Mucosa of stomach (tissue), 1 donor: ENCODE data around the gene CSRP2.

ENCODE experiments used
- H3K27me3 ChIP-seq: one replicate; pipeline ENCODE4 v1.7.0; 2013; ENCODE audit warnings: mild to moderate bottlenecking, low read length; ENCODE audit not compliant: control insufficient read depth, insufficient read depth
- H3K36me3 ChIP-seq: one replicate; pipeline ENCODE4 v1.7.0; 2013; ENCODE audit warnings: low read length; ENCODE audit not compliant: control insufficient read depth, insufficient read depth
- H3K4me1 ChIP-seq: one replicate; pipeline ENCODE4 v1.7.0; 2013; ENCODE audit warnings: mild to moderate bottlenecking, low read length; ENCODE audit not compliant: control insufficient read depth, insufficient read depth
- H3K4me3 ChIP-seq: one replicate; pipeline ENCODE4 v1.7.0; 2013; ENCODE audit warnings: low read length
- H3K9ac ChIP-seq: one replicate; pipeline ENCODE4 v1.7.0; 2013; ENCODE audit warnings: mild to moderate bottlenecking, low read length, moderate library complexity
- H3K9me3 ChIP-seq: one replicate; pipeline ENCODE4 v1.7.0; 2013; ENCODE audit warnings: mild to moderate bottlenecking, low read length, moderate library complexity; ENCODE audit not compliant: control insufficient read depth
- donor health status: Pancreatic carcinoma.

The CSRP2 gene

DNA sequence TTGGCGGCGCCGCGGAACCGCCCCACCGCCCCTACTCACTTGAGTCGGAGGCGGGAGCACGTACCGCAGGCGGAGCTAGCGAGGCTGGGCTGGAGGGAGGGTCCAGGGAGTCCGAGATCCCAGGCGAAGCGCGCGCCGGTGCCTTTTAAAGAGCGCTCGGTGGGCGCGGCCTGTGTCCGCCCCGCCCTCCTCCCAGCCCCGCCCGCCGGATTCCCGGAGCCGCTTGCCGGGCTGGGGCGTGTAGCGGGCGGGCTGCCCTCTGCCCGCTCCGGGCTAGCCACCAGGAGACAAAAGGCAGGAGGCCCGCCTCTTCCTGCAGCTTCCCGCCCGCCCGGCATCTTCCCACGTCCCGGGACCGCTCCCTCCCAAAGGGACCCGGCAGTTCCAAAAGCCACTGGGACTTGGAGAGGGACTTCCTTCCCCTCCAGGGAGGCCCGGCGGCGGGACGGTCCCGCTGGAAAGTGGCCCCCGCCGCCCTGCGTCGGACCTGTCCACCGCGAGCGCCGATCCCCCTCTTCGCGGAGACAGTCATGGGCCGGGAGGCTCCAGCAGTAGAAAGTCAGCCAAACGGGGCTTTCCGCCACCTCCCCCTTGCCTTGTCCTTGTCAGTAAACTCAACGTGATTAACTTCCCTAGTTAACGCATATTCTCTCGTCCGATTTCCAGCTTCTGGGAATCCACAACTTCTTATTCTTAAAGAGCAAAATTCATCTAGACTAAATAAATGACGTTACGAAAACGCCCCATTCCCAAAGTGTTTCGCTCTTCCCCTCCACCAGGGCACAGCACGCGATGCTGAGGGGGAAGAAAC, at the start of gene CSRP2:
CSRP2 (minus strand) TSS at position 121 of the 811 bp plus-strand sequence. CDS start 12,759 bp downstream, outside the sequence.
- Histone ChIP-seq H3K27me3 (peaks cover 15% of the 10 kb centered on the region), H3K36me3 (no peaks in the 10 kb centered on the region), H3K9me3 (no peaks in the 10 kb centered on the region), H3K4me3 (peak within 1 kb of the TSS; percentile 28), H3K4me1 (peaks cover 13% of the 10 kb centered on the region), H3K9ac (peak within 1 kb of the TSS; percentile 65)

- Histone ChIP-seq H3K36me3 (no peaks in the 10 kb centered on the region), H3K4me3 (no peak overlapping the region), H3K27me3 (no peaks in the 10 kb centered on the region), H3K9ac (no peak overlapping the region), H3K9me3 (no peaks in the 10 kb centered on the region), H3K4me1 (no peaks in the 10 kb centered on the region)
Measured at GRCh38 chr12:76927170-76927784, 48.5 kb upstream of the CSRP2 start.

GRCh38 chr12:76925135-76925534, 46.3 kb upstream of the CSRP2 start:
- Histone ChIP-seq H3K4me3 (no peak overlapping the region), H3K9me3 (no peaks in the 10 kb centered on the region), H3K27me3 (no peaks in the 10 kb centered on the region)

DNA sequence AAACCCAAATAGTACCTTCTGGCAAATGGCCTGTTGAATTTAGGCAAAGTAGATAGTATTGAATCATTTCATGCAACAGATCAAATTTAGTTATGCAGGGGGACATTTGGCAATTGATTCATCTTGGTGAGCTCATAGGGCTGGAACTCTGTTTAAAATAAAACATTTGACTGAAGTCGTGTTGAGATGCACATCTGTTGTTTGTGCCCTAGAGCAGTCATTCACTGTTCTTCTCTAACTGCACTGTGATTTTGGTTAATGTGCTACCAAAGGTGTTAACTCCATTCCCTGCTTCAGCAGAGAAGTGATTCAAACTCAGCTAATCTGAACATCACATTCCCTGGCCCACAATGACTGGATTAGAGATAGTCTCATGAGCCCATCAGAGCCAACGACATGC, 44.0 kb upstream of the CSRP2 start:
- Histone ChIP-seq H3K9me3 (no peaks in the 10 kb centered on the region), H3K36me3 (no peaks in the 10 kb centered on the region), H3K4me3 (no peak overlapping the region), H3K27me3 (no peaks in the 10 kb centered on the region), H3K9ac (no peak overlapping the region), H3K4me1 (no peaks in the 10 kb centered on the region)

More at GRCh38 chr12:76925135-76925534, 46.3 kb upstream of the CSRP2 start:
- H3K9ac ChIP-seq, result no peak overlapping the region
- H3K4me1 ChIP-seq, result no peaks in the 10 kb centered on the region
- H3K36me3 ChIP-seq, result no peaks in the 10 kb centered on the region

DNA sequence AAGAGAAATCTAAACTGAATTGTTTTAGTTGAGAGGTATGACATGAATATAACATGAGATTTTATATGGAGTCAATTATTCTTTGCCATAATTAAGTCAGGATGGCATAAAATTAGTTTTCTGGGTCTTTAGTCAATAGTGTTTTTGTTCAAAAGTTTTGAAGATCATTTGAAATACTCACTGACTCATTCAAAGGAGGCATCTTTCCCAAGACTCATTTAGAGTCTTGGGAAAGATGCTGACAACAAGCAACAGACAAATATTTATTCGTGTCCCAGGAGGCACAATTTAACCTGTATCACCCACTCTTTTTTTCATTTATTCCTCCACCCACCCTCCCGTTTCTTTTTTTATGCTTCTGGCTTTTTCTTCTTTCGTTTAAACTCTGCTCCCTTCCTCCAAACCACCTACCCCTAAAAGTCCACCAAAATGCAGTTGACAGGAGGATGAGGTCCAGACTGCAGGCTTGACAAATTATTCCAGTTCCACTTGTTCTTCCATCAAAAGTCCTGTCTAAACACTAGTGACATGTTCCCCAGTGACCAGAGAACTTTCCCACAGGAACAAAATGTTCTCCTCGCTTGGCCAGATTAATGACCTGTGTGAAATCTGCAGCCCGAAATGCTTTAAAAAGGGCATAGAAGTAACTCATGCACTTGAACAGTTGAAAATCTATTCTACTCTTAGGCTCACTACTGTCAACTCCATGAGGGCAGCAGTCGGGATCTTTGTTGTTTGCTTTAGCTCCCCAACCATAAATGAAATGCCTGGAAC, 43.3 kb upstream of the CSRP2 start:
- H3K27me3 ChIP-seq, result no peaks in the 10 kb centered on the region
- no peaks in the 10 kb centered on the region for H3K9me3 ChIP-seq

DNA sequence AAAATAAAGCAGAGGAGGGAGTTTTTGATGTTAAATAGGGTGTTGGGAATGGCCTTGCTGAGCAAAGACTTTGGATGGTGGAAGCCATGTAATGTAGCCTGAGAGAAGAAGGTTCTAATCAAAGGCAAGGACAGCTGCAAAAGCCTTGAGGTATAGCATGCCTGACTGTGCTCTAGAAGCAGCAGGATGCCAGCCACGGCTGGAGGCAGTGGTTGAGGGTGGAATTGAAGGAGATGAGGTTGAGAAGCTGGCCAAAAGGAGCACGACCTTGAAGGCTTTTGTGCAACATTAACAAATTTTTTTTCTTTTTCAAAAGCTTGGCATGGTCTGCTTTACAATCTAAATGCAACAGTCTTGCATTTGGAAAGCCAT, 42.3 kb upstream of the CSRP2 start:
- Histone ChIP-seq H3K4me3 (no peak overlapping the region), H3K36me3 (no peaks in the 10 kb centered on the region), H3K9me3 (no peaks in the 10 kb centered on the region), H3K9ac (no peak overlapping the region), H3K4me1 (no peaks in the 10 kb centered on the region), H3K27me3 (no peaks in the 10 kb centered on the region)

More for the DNA sequence above, 43.3 kb upstream of the CSRP2 start:
- H3K4me1 ChIP-seq, result no peaks in the 10 kb centered on the region
- no peak overlapping the region for H3K4me3 ChIP-seq
- no peak overlapping the region for H3K9ac ChIP-seq
- H3K36me3 ChIP-seq, result no peaks in the 10 kb centered on the region

DNA sequence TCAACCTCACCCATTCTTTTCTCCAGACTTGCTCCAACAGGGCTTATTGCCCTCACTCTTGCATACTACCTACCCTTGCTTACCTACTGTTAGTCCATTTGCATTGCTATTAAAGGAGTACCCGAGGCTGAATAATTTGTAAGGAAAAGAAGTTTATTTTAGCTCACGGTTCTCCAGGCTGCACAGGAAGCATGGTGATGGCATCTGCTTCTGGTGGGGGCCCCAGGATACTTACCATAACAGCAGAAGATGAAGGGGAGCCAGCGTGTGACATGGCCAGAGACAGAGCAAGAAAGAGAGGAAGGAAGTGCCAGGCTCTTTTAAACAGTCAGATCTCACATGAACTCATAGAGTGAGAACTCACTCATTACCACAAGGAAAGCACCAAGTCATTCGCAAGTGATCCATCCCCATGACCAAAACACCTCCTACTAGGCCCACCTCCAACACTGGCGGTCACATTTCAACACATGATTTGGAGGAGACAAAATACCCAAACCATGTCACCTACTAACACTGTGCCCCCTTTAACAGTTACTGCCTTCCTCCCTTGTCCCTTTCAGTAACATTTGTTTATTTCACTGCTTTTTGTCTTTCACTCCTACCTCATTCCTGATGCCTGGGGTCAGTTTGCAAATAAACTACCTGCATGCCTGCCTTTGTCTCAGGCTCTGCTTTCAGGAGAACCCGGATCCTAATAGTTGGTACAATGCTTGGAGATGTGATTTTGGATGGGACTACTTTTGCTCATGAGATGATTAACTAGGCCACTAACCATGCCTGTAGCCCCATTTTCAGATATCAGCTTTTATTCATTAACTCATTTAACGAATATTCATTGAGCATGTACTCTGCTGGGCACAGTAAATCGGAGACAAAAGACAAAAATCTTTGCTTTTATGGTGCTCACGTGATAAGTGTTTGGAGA, 41.6 kb upstream of the CSRP2 start:
- Histone ChIP-seq H3K4me1 (no peaks in the 10 kb centered on the region), H3K27me3 (no peaks in the 10 kb centered on the region), H3K36me3 (no peaks in the 10 kb centered on the region), H3K4me3 (no peak overlapping the region), H3K9me3 (no peaks in the 10 kb centered on the region), H3K9ac (no peak overlapping the region)

GRCh38 chr12:76919383-76920171, 40.8 kb upstream of the CSRP2 start:
- Histone ChIP-seq H3K4me1 (no peaks in the 10 kb centered on the region), H3K9ac (no peak overlapping the region), H3K9me3 (no peaks in the 10 kb centered on the region), H3K4me3 (no peak overlapping the region), H3K27me3 (no peaks in the 10 kb centered on the region), H3K36me3 (no peaks in the 10 kb centered on the region)

GRCh38 chr12:76916170-76916540, 37.3 kb upstream of the CSRP2 start:
- Histone ChIP-seq H3K4me3 (no peak overlapping the region), H3K9me3 (no peaks in the 10 kb centered on the region), H3K4me1 (no peaks in the 10 kb centered on the region), H3K9ac (no peak overlapping the region), H3K36me3 (no peaks in the 10 kb centered on the region), H3K27me3 (no peaks in the 10 kb centered on the region)

DNA sequence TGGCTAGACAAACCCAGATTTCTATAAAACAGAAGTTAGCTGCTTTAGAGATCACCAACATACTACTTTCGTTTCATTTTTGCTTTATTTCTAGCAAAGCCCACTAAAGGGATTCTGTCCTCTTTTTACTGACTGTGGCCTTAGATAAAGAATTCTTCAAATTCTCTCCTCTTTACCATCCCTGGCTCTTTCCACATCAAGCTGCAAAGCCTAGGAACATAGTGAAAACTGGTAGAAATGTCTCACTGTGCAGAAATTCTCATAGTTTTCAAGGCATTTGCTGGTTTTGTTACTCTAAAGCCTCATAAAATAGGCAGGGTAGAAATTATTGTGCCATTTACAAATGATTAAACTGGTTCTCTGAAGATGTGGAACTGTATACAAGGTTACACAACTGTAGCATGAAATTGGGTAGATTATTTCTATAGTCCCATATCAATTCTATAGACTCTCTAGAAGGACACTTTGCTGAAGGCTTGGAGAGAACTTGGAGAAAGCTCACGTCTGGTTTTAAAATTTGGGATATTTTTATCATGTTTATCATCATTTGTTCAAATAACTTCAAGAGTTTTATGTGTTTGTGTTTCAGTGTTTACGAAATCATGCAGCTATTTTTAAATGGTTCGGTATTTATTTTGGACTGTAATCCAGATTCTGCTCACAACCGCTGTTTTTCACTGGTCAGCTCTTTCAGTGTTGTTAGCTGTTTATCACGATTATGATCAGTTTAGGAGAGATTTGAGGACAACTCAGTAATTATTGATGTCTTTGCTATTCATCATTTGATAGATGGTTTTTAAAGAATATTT, 36.7 kb upstream of the CSRP2 start:
- Histone ChIP-seq H3K4me3 (no peak overlapping the region), H3K9me3 (no peaks in the 10 kb centered on the region), H3K27me3 (no peaks in the 10 kb centered on the region), H3K4me1 (no peaks in the 10 kb centered on the region), H3K9ac (no peak overlapping the region), H3K36me3 (no peaks in the 10 kb centered on the region)
